Epithelial cell of umbilical artery (primary cell): ENCODE data around the gene FMN1. TPM values are rescaled to one million over a fixed set of nuclear protein-coding genes. Genes with fewer than 3 reads are reported as not detected.

ENCODE experiments used
- total RNA-seq: library from RNA; depleted of rRNA; stranded (reverse); fragments of >200 nt; gene quantifications from 2 replicates; pipeline ENCODE4 v1.2.3, GENCODE V29; 2014

The FMN1 gene
- total RNA-seq: under 0.01 and 0.15 TPM in 2 replicates

DNA sequence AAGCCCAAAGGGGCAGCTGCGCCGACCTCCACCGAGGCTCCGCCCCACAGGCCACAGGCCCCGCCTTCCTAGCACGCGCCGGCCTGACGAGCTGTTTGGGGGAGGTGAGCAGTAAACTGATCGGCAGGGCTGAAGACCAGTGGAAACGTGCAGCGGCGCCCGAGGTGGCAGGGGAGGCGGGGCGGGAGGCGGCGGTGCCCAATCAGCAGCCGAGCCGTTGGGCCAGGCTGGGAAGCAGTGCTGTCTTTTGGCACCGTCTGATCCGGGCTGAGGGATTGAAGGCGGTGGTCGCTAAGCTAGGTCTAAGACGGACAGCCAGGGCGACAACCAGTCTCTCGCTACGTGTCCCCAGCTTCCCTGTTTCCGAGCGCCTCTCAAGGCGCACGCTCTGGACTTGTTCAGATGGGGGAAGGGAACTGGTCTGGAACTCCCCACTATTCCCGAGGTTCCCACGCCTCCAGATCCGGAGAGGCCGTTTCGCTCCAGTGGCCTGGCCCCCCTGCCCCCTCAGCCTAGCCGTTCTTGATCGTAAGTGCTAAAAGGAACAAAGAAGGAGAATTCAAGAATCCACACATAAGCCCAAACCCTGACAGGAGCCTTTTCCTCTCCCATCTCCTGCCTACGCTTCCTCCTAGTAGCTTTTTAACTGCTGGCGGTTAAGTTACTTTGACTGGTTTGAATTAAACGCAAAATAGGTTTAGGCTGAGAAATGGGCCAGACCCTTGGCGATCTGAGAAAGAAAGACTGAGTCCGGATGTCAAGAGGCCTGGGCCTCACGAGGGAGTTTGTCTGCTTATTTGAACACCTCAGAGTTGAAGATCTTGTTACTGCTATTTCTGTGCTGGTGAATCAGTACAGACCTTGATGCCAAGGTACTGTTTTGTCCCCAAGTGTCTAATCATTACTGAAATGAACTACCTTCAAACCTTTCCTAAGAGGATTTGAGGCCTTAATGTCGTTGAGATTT is at the start of gene FMN1:
TSS of gene FMN1 (minus strand) at position 11 of the 967 bp plus-strand sequence. CDS start 39,800 bp downstream, outside the sequence.

DNA sequence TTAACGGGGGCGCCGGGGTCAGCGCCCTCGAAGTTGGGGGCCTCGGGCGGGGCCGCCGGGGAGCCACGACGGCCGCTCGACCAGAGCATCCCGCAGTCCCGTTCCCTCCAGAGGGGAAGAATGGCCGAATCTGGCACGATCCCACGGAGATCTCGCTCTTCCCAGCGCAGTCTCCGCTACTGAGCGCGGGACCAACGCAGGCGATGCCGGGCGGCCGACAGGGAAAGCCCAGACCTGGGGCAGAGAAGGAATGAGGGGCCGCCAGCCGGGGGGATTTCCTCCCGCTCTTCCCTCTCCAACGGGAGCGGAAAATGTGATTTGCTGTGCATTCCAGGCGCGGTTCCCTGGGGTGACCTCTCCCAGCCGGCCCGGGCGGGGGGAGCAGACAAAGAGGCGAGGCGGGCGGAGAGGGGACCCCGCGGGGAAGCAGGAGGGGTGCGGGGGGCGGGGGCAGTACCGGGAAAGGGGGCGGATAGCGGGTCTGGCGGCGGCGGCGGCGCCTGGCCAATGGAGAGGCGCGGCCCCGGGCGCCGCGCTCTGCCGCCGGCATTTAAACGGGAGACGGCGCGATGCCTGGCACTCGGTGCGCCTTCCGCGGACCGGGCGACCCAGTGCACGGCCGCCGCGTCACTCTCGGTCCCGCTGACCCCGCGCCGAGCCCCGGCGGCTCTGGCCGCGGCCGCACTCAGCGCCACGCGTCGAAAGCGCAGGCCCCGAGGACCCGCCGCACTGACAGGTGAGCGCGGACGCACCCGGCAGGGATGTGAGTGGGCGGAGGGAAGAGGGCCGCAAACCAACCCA is 476.9 kb downstream of the FMN1 start, which contains the start of gene GREM1:
TSS of gene GREM1 (plus strand) at position 579 of the 801 bp plus-strand sequence. CDS start 12,687 bp downstream, outside the sequence.

Other genes with a start within 250 kb of the FMN1 start
- not detected in 2 replicates for gene RYR3, start 116.3 kb upstream of the FMN1 start, total RNA-seq